A673 (cell line): ENCODE results near the gene GOLGA6L7. TPM values are rescaled to one million over a fixed set of nuclear protein-coding genes. Genes with fewer than 3 reads are reported as not detected.

ENCODE experiments used
- BruUV-seq: library from RNA; stranded (reverse); fragments of 400-500 nt; replicated peaks from 2 replicates; lab custom pipeline; 2021; lab: Mats Ljungman, UMichigan
- CTCF ChIA-PET: fragments of 300-600 bp; sonication (Branson Sonifier 250); formaldehyde crosslinking; loops from one replicate; lab custom pipeline; 2022; ENCODE audit warnings: antibody characterized with exemption; lab: Charles Lee
- POLR2A ChIA-PET: fragments of 300-600 bp; sonication (Branson Sonifier 250); formaldehyde crosslinking; loops from one replicate; lab custom pipeline; 2022; ENCODE audit warnings: antibody characterized with exemption; ENCODE audit not compliant: low non-redundant PET; lab: Charles Lee
- DNase-seq: peaks from one replicate; pipeline ENCODE4 v3.0.0-alpha.2; 2015; ENCODE audit warnings: low spot score
- H3K27ac ChIP-seq: fragments of 200-600 bp; sonication (generic); 2 replicates; pipeline ENCODE4 v1.5.1; 2016; ENCODE audit warnings: mixed run types, low read depth, mild to moderate bottlenecking, mixed read lengths, antibody characterized with exemption, low read length; ENCODE audit not compliant: poor library complexity, severe bottlenecking
- H3K27me3 ChIP-seq: fragments of 200-600 bp; sonication (generic); replicated peaks from 2 replicates; pipeline ENCODE4 v1.6.1; 2017; ENCODE audit warnings: mixed run types, low read depth, mild to moderate bottlenecking, mixed read lengths, antibody characterized with exemption, low read length; ENCODE audit not compliant: insufficient read depth, poor library complexity
- H3K36me3 ChIP-seq: fragments of 200-600 bp; sonication (generic); 2 replicates; pipeline ENCODE4 v1.6.1; 2016; ENCODE audit warnings: mixed run types, mild to moderate bottlenecking, mixed read lengths, antibody characterized with exemption, low read length; ENCODE audit not compliant: insufficient read depth, poor library complexity, severe bottlenecking
- H3K4me1 ChIP-seq: fragments of 200-600 bp; sonication (generic); 2 replicates; pipeline ENCODE4 v1.6.1; 2017; ENCODE audit warnings: mixed run types, mild to moderate bottlenecking, mixed read lengths, antibody characterized with exemption, low read length; ENCODE audit not compliant: insufficient read depth, poor library complexity, severe bottlenecking
- H3K4me3 ChIP-seq: fragments of 200-600 bp; sonication (generic); 2 replicates; pipeline ENCODE4 v1.5.1; 2016; ENCODE audit warnings: low read depth, mixed run types, mild to moderate bottlenecking, mixed read lengths, low read length; ENCODE audit not compliant: poor library complexity, severe bottlenecking
- H3K9me3 ChIP-seq: fragments of 200-600 bp; sonication (generic); 2 replicates; pipeline ENCODE4 v1.6.1; 2016; ENCODE audit warnings: mixed run types, low read depth, mild to moderate bottlenecking, mixed read lengths, antibody characterized with exemption, low read length; ENCODE audit not compliant: poor library complexity, severe bottlenecking
- CTCF ChIP-seq: fragments of 300-800, 200-600 bp; sonication (generic); conservative IDR thresholded peaks from 2 replicates; pipeline ENCODE4 v1.5.1; 2017; ENCODE audit warnings: low read depth, mild to moderate bottlenecking, antibody characterized with exemption, low read length, moderate library complexity, mixed read lengths
- EZH2 ChIP-seq: fragments of 200-600 bp; sonication (generic); IDR thresholded peaks from 2 replicates; pipeline ENCODE4 v1.6.1; 2017; ENCODE audit warnings: borderline replicate concordance, low read depth, mild to moderate bottlenecking, mixed read lengths, antibody characterized with exemption, low read length; ENCODE audit not compliant: poor library complexity, severe bottlenecking
- intact Hi-C: fragments of 100-400 bp; cut with micrococcal nuclease; formaldehyde crosslinking; loops from one replicate; pipeline ENCODE4 v1.10.0; 2022; ENCODE audit not compliant: unreplicated experiment
- total RNA-seq: library from RNA; stranded (reverse); gene quantifications from 2 replicates; pipeline ENCODE4 v1.2.3, GENCODE V29; 2021

GOLGA6L7 gene
- total RNA-seq, 1 experiment from 2014 or later: not detected

GRCh38 chr15:28895146-28895545, 46.7 kb upstream of the GOLGA6L7 start:
- H3K27me3 ChIP-seq: no peaks in the 10 kb centered on the region
- no peak overlapping the region for H3K27ac ChIP-seq
- no peaks in the 10 kb centered on the region for H3K4me1 ChIP-seq
- CTCF ChIA-PET: no interaction called here
- no peak for DNase-seq
- no peak overlapping the region for H3K4me3 ChIP-seq
- H3K9me3 ChIP-seq: no peaks in the 10 kb centered on the region
- intact Hi-C loops: no loop called here
- BruUV-seq: no TSS peak
- no peak for TF ChIP-seq CTCF
- H3K36me3 ChIP-seq: no peaks in the 10 kb centered on the region
- POLR2A ChIA-PET: no interaction called here

GRCh38 chr15:28894631-28895030, 46.2 kb upstream of the GOLGA6L7 start:
- no peaks in the 10 kb centered on the region for H3K36me3 ChIP-seq
- H3K9me3 ChIP-seq: no peaks in the 10 kb centered on the region
- ChIA-PET CTCF (no interaction called here), POLR2A (no interaction called here)
- H3K4me1 ChIP-seq: no peaks in the 10 kb centered on the region
- no peaks in the 10 kb centered on the region for H3K27me3 ChIP-seq
- intact Hi-C loops: no loop called here
- no peak overlapping the region for H3K27ac ChIP-seq
- H3K4me3 ChIP-seq: no peak overlapping the region
- BruUV-seq: no TSS peak
- TF ChIP-seq EZH2 (no peak), CTCF (no peak)
- DNase-seq: no peak

GRCh38 chr15:28892789-28893610, 44.6 kb upstream of the GOLGA6L7 start:
- no TSS peak for BruUV-seq

More at GRCh38 chr15:28892789-28893610, 44.6 kb upstream of the GOLGA6L7 start:
- no peak for DNase-seq
- no peak for TF ChIP-seq EZH2
- TF ChIP-seq CTCF: no peak
- Histone ChIP-seq H3K9me3 (no peaks in the 10 kb centered on the region), H3K4me1 (no peaks in the 10 kb centered on the region), H3K36me3 (no peaks in the 10 kb centered on the region), H3K27me3 (no peaks in the 10 kb centered on the region), H3K4me3 (no peak overlapping the region), H3K27ac (no peak overlapping the region)
- intact Hi-C loops: no loop called here
- ChIA-PET CTCF (no interaction called here), POLR2A (no interaction called here)
